Natural killer cell (primary cell): ENCODE data around the gene GORASP2. TPM values are rescaled to one million over a fixed set of nuclear protein-coding genes. Genes with fewer than 3 reads are reported as not detected.

Experiments
- ATAC-seq, 3 donors: fragments of 150-1000 bp in 2 of 3; fragments of 200-7000 bp in 1 of 3; cut with Tn5 transposase; 1 replicate in 1 of 3; 2 replicates in 2 of 3; pipeline ENCODE4 v1.10.0; 2021; ENCODE audit warnings: mild to moderate bottlenecking in 2 of 3, moderate library complexity in 2 of 3
- DNase-seq, 2 donors: peaks; one replicate each; pipeline versions ENCODE4 v3.0.0 to v3.0.0-alpha.2; 2013 to 2021; ENCODE audit warnings: mixed read lengths in 1 of 2
- H3K27ac ChIP-seq: one replicate; pipeline ENCODE4 v1.5.1; 2013; ENCODE audit warnings: mild to moderate bottlenecking, low read length
- H3K27me3 ChIP-seq: one replicate; pipeline ENCODE4 v1.6.1; 2013; ENCODE audit warnings: low read length; ENCODE audit not compliant: control insufficient read depth, insufficient read depth
- H3K36me3 ChIP-seq: one replicate; pipeline ENCODE4 v1.6.1; 2013; ENCODE audit warnings: low read length; ENCODE audit not compliant: control insufficient read depth, insufficient read depth
- H3K4me1 ChIP-seq: one replicate; pipeline ENCODE4 v1.6.1; 2013; ENCODE audit warnings: low read length; ENCODE audit not compliant: control insufficient read depth, insufficient read depth
- H3K4me3 ChIP-seq: one replicate; pipeline ENCODE4 v1.5.1; 2013; ENCODE audit warnings: low read length
- H3K9me3 ChIP-seq: one replicate; pipeline ENCODE4 v1.6.1; 2013; ENCODE audit warnings: low read length; ENCODE audit not compliant: control insufficient read depth, insufficient read depth
- H3K27ac Mint-ChIP-seq, 2 donors: one replicate each; pipeline ENCODE4 v1.8.0; 2022; ENCODE audit warnings: mild to moderate bottlenecking in 2 of 2, mixed read lengths in 2 of 2, moderate library complexity in 1 of 2
- H3K27me3 Mint-ChIP-seq, 2 donors: one replicate each; pipeline ENCODE4 v1.8.0; 2022; ENCODE audit warnings: low read depth in 2 of 2, mixed read lengths in 2 of 2
- H3K36me3 Mint-ChIP-seq: one replicate; pipeline ENCODE4 v1.8.0; 2022; ENCODE audit warnings: mixed read lengths
- H3K4me1 Mint-ChIP-seq, 2 donors: one replicate each; pipeline ENCODE4 v1.8.0; 2022; ENCODE audit warnings: mixed read lengths in 2 of 2
- H3K4me3 Mint-ChIP-seq: one replicate; pipeline ENCODE4 v1.8.0; 2022; ENCODE audit warnings: mild to moderate bottlenecking, moderate library complexity, mixed read lengths
- H3K9me3 Mint-ChIP-seq, 2 donors: one replicate each; pipeline ENCODE4 v1.8.0; 2022; ENCODE audit warnings: mixed read lengths in 2 of 2
- CTCF ChIP-seq: fragments of 200-600 bp; IDR thresholded peaks from one replicate; pipeline ENCODE4 v1.8.0; 2022; ENCODE audit warnings: antibody characterized with exemption
- WGBS: methylation state at CpG from one replicate; pipeline ENCODE4 v1.1.7; 2013; ENCODE audit warnings: missing lambda C conversion rate; ENCODE audit not compliant: insufficient coverage; 5-methylcytosine and 5-hydroxymethylcytosine counted together
- intact Hi-C: fragments of 100-400 bp; cut with micrococcal nuclease; formaldehyde crosslinking; loops from one replicate; pipeline ENCODE4 v1.14.2; 2022
- total RNA-seq, 4 donors: library from RNA; stranded (reverse); fragments of 120-200 nt in 1 of 4; gene quantifications; one replicate each; pipeline versions ENCODE4 v1.2.3 to v1.2.4, GENCODE V29; 2013 to 2022

GORASP2 gene
- total RNA-seq, 3 donors from 2014 or later (not counting 1 experiment from before 2014, with no cell fraction given), result 75.3 to 94.5 (median 80.3) TPM

GRCh38 chr2:170991398-170992182 lies 62.5 kb downstream of the GORASP2 start:
- no peaks in the 10 kb centered on the region for H3K9me3 ChIP-seq
- WGBS, result 100% methylated on average over 1 of the region's 5 CpGs
- no peaks in the 10 kb centered on the region for H3K4me1 ChIP-seq
- Mint-ChIP-seq H3K36me3 (no peaks in the 10 kb centered on the region), H3K27me3 (no peaks in the 10 kb centered on the region), H3K4me3 (no peak overlapping the region), H3K27ac (no peak overlapping the region), H3K9me3 (no peaks in the 10 kb centered on the region), H3K4me1 (no peaks in the 10 kb centered on the region)
- intact Hi-C loops, result no loop called here
- DNase-seq (no peak), ATAC-seq (no peak)
- H3K4me3 ChIP-seq, result no peak overlapping the region
- no peak for TF ChIP-seq CTCF
- H3K36me3 ChIP-seq, result peaks cover 34% of the 10 kb centered on the region
- no peaks in the 10 kb centered on the region for H3K27me3 ChIP-seq
- H3K27ac ChIP-seq, result no peak overlapping the region

GRCh38 chr2:170996316-170996715 lies 67.3 kb downstream of the GORASP2 start:
- TF ChIP-seq CTCF, result no peak
- Histone ChIP-seq H3K4me3 (no peak overlapping the region), H3K27ac (no peak overlapping the region), H3K27me3 (no peaks in the 10 kb centered on the region), H3K9me3 (no peaks in the 10 kb centered on the region), H3K36me3 (peaks cover 46% of the 10 kb centered on the region), H3K4me1 (no peaks in the 10 kb centered on the region)
- H3K4me1 Mint-ChIP-seq, result no peaks in the 10 kb centered on the region
- no peaks in the 10 kb centered on the region for H3K36me3 Mint-ChIP-seq
- no peak overlapping the region for H3K4me3 Mint-ChIP-seq
- no peak overlapping the region for H3K27ac Mint-ChIP-seq
- no peaks in the 10 kb centered on the region for H3K9me3 Mint-ChIP-seq
- H3K27me3 Mint-ChIP-seq, result no peaks in the 10 kb centered on the region
- no peak for ATAC-seq
- intact Hi-C loops, result no loop called here
- no peak for DNase-seq
- WGBS, result 95% methylated on average over 1 of the region's 2 CpGs

- no peak for DNase-seq
- no peak for ATAC-seq
- intact Hi-C loops, result no loop called here
- Histone ChIP-seq H3K9me3 (no peaks in the 10 kb centered on the region), H3K4me1 (no peaks in the 10 kb centered on the region), H3K36me3 (peaks cover 33% of the 10 kb centered on the region), H3K27me3 (no peaks in the 10 kb centered on the region), H3K4me3 (no peak overlapping the region), H3K27ac (no peak overlapping the region)
- H3K36me3 Mint-ChIP-seq, result no peaks in the 10 kb centered on the region
- no peak overlapping the region for H3K27ac Mint-ChIP-seq
- H3K4me3 Mint-ChIP-seq, result no peak overlapping the region
- no peak for TF ChIP-seq CTCF
- no peaks in the 10 kb centered on the region for H3K9me3 Mint-ChIP-seq
- no peaks in the 10 kb centered on the region for H3K27me3 Mint-ChIP-seq
- WGBS, result 98% methylated on average over 4 of the region's 5 CpGs
- H3K4me1 Mint-ChIP-seq, result no peaks in the 10 kb centered on the region
Measured at GRCh38 chr2:170997893-170998597, 69.0 kb downstream of the GORASP2 start.
